CD14-positive monocyte (primary cell): ENCODE measurements around the gene CYP4V2. TPM values are rescaled to one million over a fixed set of nuclear protein-coding genes. Genes with fewer than 3 reads are reported as not detected.

ENCODE experiments used
- DNase-seq, 3 donors: peaks; one replicate each; pipeline ENCODE4 v3.0.0-alpha.2; 2011 to 2022
- H2AFZ ChIP-seq: 2 replicates; pipeline ENCODE4 v1.6.0; 2012; ENCODE audit warnings: mild to moderate bottlenecking, low read depth, low read length, inconsistent platforms; ENCODE audit not compliant: insufficient read depth, poor library complexity, severe bottlenecking
- H3K27ac ChIP-seq, 2 donors: 1 replicate in 1 of 2; 2 replicates in 1 of 2; pipeline ENCODE4 v1.5.1; 2012 to 2013; ENCODE audit warnings: low read length in 2 of 2, control low read depth in 1 of 2, inconsistent platforms in 1 of 2, low read depth in 1 of 2, mild to moderate bottlenecking in 1 of 2
- H3K27me3 ChIP-seq, 2 donors: one replicate each; pipeline versions ENCODE4 v1.6.0 to v1.6.1; 2011 to 2013; ENCODE audit warnings: low read length in 2 of 2; ENCODE audit not compliant: control insufficient read depth in 2 of 2, insufficient read depth in 2 of 2
- H3K36me3 ChIP-seq, 2 donors: replicated peaks in 1 of 2; 1 replicate in 1 of 2; 2 replicates in 1 of 2; pipeline versions ENCODE4 v1.5.1 to v1.6.1; 2012 to 2013; ENCODE audit warnings: low read length in 2 of 2, control low read depth in 1 of 2, inconsistent platforms in 1 of 2, mild to moderate bottlenecking in 1 of 2; ENCODE audit not compliant: insufficient read depth in 2 of 2, control insufficient read depth in 1 of 2
- H3K4me1 ChIP-seq, 2 donors: 1 replicate in 1 of 2; 2 replicates in 1 of 2; pipeline versions ENCODE4 v1.5.1 to v1.6.1; 2012 to 2013; ENCODE audit warnings: low read length in 2 of 2, control low read depth in 1 of 2, inconsistent platforms in 1 of 2, mild to moderate bottlenecking in 1 of 2, moderate library complexity in 1 of 2; ENCODE audit not compliant: insufficient read depth in 2 of 2, control insufficient read depth in 1 of 2
- H3K4me2 ChIP-seq: replicated peaks from 2 replicates; pipeline ENCODE3; 2012; ENCODE audit warnings: low read length, moderate library complexity, mild to moderate bottlenecking; ENCODE audit not compliant: poor library complexity, severe bottlenecking; ENCODE audit errors: extremely low read depth
- H3K4me3 ChIP-seq, 3 experiments: fragments of 200-600 bp in 1 of 3; sonication (generic) in 1 of 3; replicated peaks in 1 of 3; 1 replicate in 2 of 3; 2 replicates in 1 of 3; pipeline ENCODE4 v1.5.1; 2011 to 2013; ENCODE audit warnings: low read length in 3 of 3, mild to moderate bottlenecking in 3 of 3, control low read depth in 2 of 3, low read depth in 2 of 3, inconsistent platforms in 1 of 3, moderate library complexity in 1 of 3
- H3K79me2 ChIP-seq: 2 replicates; pipeline ENCODE4 v1.6.0; 2012; ENCODE audit warnings: mild to moderate bottlenecking, control low read depth, inconsistent platforms, low read length, moderate library complexity; ENCODE audit not compliant: insufficient read depth
- H3K9ac ChIP-seq: 2 replicates; pipeline ENCODE4 v1.6.0; 2017; ENCODE audit warnings: low read length, mild to moderate bottlenecking; ENCODE audit not compliant: insufficient read depth, poor library complexity, severe bottlenecking
- H3K9me3 ChIP-seq, 2 donors: replicated peaks in 1 of 2; 1 replicate in 1 of 2; 2 replicates in 1 of 2; pipeline versions ENCODE4 v1.5.1 to v1.6.1; 2012 to 2013; ENCODE audit warnings: low read length in 2 of 2, control low read depth in 1 of 2; ENCODE audit not compliant: control insufficient read depth in 1 of 2, insufficient read depth in 1 of 2
- H4K20me1 ChIP-seq: 2 replicates; pipeline ENCODE4 v1.6.0; 2012; ENCODE audit warnings: mild to moderate bottlenecking, low read length, control low read depth, moderate library complexity; ENCODE audit not compliant: insufficient read depth
- H3K27ac Mint-ChIP-seq, 7 donors: one replicate each; pipeline ENCODE4 v1.8.0; 2020; ENCODE audit warnings: mild to moderate bottlenecking in 7 of 7, mixed read lengths in 7 of 7, moderate library complexity in 6 of 7, inconsistent platforms in 2 of 7
- H3K27me3 Mint-ChIP-seq, 3 donors: one replicate each; pipeline ENCODE4 v1.8.0; 2021 to 2022; ENCODE audit warnings: low read depth in 3 of 3, mild to moderate bottlenecking in 3 of 3, mixed read lengths in 3 of 3, moderate library complexity in 3 of 3, inconsistent platforms in 1 of 3
- H3K36me3 Mint-ChIP-seq, 2 donors: one replicate each; pipeline ENCODE4 v1.8.0; 2020; ENCODE audit warnings: mixed read lengths in 2 of 2, inconsistent platforms in 1 of 2, mild to moderate bottlenecking in 1 of 2
- H3K4me1 Mint-ChIP-seq: one replicate; pipeline ENCODE4 v1.8.0; 2020; ENCODE audit warnings: mild to moderate bottlenecking, mixed read lengths
- H3K4me3 Mint-ChIP-seq, 2 donors: one replicate each; pipeline ENCODE4 v1.8.0; 2020; ENCODE audit warnings: mild to moderate bottlenecking in 2 of 2, mixed read lengths in 2 of 2, moderate library complexity in 1 of 2
- H3K9me3 Mint-ChIP-seq, 7 donors: one replicate each; pipeline ENCODE4 v1.8.0; 2020 to 2022; ENCODE audit warnings: mixed read lengths in 7 of 7, mild to moderate bottlenecking in 6 of 7, moderate library complexity in 6 of 7, inconsistent platforms in 2 of 7
- WGBS: methylation state at CpG from one replicate; pipeline ENCODE4 v1.1.5; 2013; ENCODE audit warnings: missing lambda C conversion rate; ENCODE audit not compliant: insufficient coverage; 5-methylcytosine and 5-hydroxymethylcytosine counted together
- intact Hi-C, 2 donors: fragments of 100-400 bp; cut with micrococcal nuclease; formaldehyde crosslinking; loops; one replicate each; pipeline versions ENCODE4 v1.15.0 to v1.15.1; 2023
- polyA plus RNA-seq, 3 donors: library from polyadenylated mRNA; depleted of rRNA in 1 of 3; unstranded in 2 of 3; stranded (reverse) in 1 of 3; fragments of 300-500 nt in 2 of 3; fragments of >200 nt in 1 of 3; fragmentation: Illumina TruSeq in 2 of 3; gene quantifications; 1 replicate in 2 of 3; 2 replicates in 1 of 3; pipeline ENCODE4 v1.2.3, GENCODE V29; 2012 to 2021
- TF ChIP-seq, protein P1 (sequence below): fragments of 200-600 bp; IDR thresholded peaks from one replicate; pipeline ENCODE4 v1.8.0; 2022; ENCODE audit warnings: antibody characterized with exemption, mild to moderate bottlenecking

CYP4V2 gene
- polyA plus RNA-seq, 3 donors = 6.3 to 10.5 (median 6.3) TPM

DNA sequence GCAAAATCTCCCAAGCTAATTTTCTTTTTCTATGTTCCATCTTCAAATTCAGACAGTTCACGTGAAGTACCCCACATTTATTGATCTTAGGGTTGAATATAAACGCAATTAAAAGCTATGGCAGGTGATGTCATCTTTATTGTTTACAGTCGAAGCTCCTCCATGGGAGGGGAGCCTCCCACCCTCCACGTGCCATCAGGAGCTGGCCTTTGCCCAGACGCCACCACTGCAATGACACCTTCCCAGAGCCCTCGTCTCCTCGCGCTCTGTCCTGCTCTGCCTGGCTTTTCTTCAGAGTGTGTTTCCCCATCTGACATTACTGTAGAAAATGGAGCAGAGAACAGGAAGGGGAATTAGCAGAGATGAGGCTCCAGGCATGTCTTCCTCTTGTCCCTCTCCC is 18.8 kb upstream of the CYP4V2 start:
- Histone ChIP-seq H3K27me3 (no peaks in the 10 kb centered on the region), H2AFZ (no peak overlapping the region), H3K79me2 (no peaks in the 10 kb centered on the region), H3K4me2 (no peak overlapping the region), H3K4me1 (no peaks in the 10 kb centered on the region), H3K36me3 (no peaks in the 10 kb centered on the region), H3K9me3 (no peaks in the 10 kb centered on the region), H3K4me3 (no peak overlapping the region), H4K20me1 (no peaks in the 10 kb centered on the region), H3K27ac (no peak overlapping the region), H3K9ac (no peak overlapping the region)
- H3K4me1 Mint-ChIP-seq = no peaks in the 10 kb centered on the region
- H3K9me3 Mint-ChIP-seq = no peaks in the 10 kb centered on the region
- no CpG with 5 or more reads among the region's 8 CpGs for WGBS
- no peak for DNase-seq
- TF ChIP-seq, protein P1, sequence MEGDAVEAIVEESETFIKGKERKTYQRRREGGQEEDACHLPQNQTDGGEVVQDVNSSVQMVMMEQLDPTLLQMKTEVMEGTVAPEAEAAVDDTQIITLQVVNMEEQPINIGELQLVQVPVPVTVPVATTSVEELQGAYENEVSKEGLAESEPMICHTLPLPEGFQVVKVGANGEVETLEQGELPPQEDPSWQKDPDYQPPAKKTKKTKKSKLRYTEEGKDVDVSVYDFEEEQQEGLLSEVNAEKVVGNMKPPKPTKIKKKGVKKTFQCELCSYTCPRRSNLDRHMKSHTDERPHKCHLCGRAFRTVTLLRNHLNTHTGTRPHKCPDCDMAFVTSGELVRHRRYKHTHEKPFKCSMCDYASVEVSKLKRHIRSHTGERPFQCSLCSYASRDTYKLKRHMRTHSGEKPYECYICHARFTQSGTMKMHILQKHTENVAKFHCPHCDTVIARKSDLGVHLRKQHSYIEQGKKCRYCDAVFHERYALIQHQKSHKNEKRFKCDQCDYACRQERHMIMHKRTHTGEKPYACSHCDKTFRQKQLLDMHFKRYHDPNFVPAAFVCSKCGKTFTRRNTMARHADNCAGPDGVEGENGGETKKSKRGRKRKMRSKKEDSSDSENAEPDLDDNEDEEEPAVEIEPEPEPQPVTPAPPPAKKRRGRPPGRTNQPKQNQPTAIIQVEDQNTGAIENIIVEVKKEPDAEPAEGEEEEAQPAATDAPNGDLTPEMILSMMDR = no peak
- H3K27ac Mint-ChIP-seq = no peak overlapping the region
- intact Hi-C loops = no loop called here
- H3K36me3 Mint-ChIP-seq = no peaks in the 10 kb centered on the region
- H3K27me3 Mint-ChIP-seq = peaks cover 0 to 11% (median 3%) of the 10 kb centered on the region in 3 donors
- no peak overlapping the region for H3K4me3 Mint-ChIP-seq

GRCh38 chr4:186188107-186188506 is 3.3 kb upstream of the CYP4V2 start:
- H3K9me3 Mint-ChIP-seq = peaks cover 2 to 14% (median 8%) of the 10 kb centered on the region in 7 donors

More at GRCh38 chr4:186188107-186188506, 3.3 kb upstream of the CYP4V2 start:
- intact Hi-C loops = no loop called here
- Histone ChIP-seq H3K36me3 (no peaks in the 10 kb centered on the region), H2AFZ (no peak overlapping the region), H3K79me2 (no peaks in the 10 kb centered on the region), H3K4me3 (no peak overlapping the region), H3K4me1 (peaks cover 20 to 27% of the 10 kb centered on the region in 2 donors), H3K9ac (no peak overlapping the region), H3K27ac (no peak overlapping the region), H4K20me1 (no peaks in the 10 kb centered on the region), H3K27me3 (no peaks in the 10 kb centered on the region), H3K4me2 (no peak overlapping the region), H3K9me3 (no peaks in the 10 kb centered on the region)
- no CpG with 5 or more reads among the region's 3 CpGs for WGBS
- Mint-ChIP-seq H3K27me3 (peaks cover 8 to 15% (median 9%) of the 10 kb centered on the region in 3 donors), H3K4me1 (peaks cover 21% of the 10 kb centered on the region), H3K4me3 (no peak overlapping the region), H3K27ac (no peak overlapping the region), H3K36me3 (no peaks in the 10 kb centered on the region)
- DNase-seq = no peak
- TF ChIP-seq, protein P1 = no peak
